A673 (cell line): Measurements from ENCODE around the gene GPC6. TPM values are rescaled to one million over a fixed set of nuclear protein-coding genes. Genes with fewer than 3 reads are reported as not detected.

ENCODE experiments used
- BruUV-seq: library from RNA; stranded (reverse); fragments of 400-500 nt; replicated peaks from 2 replicates; lab custom pipeline; 2021; lab: Mats Ljungman, UMichigan
- CTCF ChIA-PET: fragments of 300-600 bp; sonication (Branson Sonifier 250); formaldehyde crosslinking; loops from one replicate; lab custom pipeline; 2022; ENCODE audit warnings: antibody characterized with exemption; lab: Charles Lee
- POLR2A ChIA-PET: fragments of 300-600 bp; sonication (Branson Sonifier 250); formaldehyde crosslinking; loops from one replicate; lab custom pipeline; 2022; ENCODE audit warnings: antibody characterized with exemption; ENCODE audit not compliant: low non-redundant PET; lab: Charles Lee
- DNase-seq: peaks from one replicate; pipeline ENCODE4 v3.0.0-alpha.2; 2015; ENCODE audit warnings: low spot score
- H3K27ac ChIP-seq: fragments of 200-600 bp; sonication (generic); 2 replicates; pipeline ENCODE4 v1.5.1; 2016; ENCODE audit warnings: mixed run types, low read depth, mild to moderate bottlenecking, mixed read lengths, antibody characterized with exemption, low read length; ENCODE audit not compliant: poor library complexity, severe bottlenecking
- H3K27me3 ChIP-seq: fragments of 200-600 bp; sonication (generic); replicated peaks from 2 replicates; pipeline ENCODE4 v1.6.1; 2017; ENCODE audit warnings: mixed run types, low read depth, mild to moderate bottlenecking, mixed read lengths, antibody characterized with exemption, low read length; ENCODE audit not compliant: insufficient read depth, poor library complexity
- H3K36me3 ChIP-seq: fragments of 200-600 bp; sonication (generic); 2 replicates; pipeline ENCODE4 v1.6.1; 2016; ENCODE audit warnings: mixed run types, mild to moderate bottlenecking, mixed read lengths, antibody characterized with exemption, low read length; ENCODE audit not compliant: insufficient read depth, poor library complexity, severe bottlenecking
- H3K4me1 ChIP-seq: fragments of 200-600 bp; sonication (generic); 2 replicates; pipeline ENCODE4 v1.6.1; 2017; ENCODE audit warnings: mixed run types, mild to moderate bottlenecking, mixed read lengths, antibody characterized with exemption, low read length; ENCODE audit not compliant: insufficient read depth, poor library complexity, severe bottlenecking
- H3K4me3 ChIP-seq: fragments of 200-600 bp; sonication (generic); 2 replicates; pipeline ENCODE4 v1.5.1; 2016; ENCODE audit warnings: low read depth, mixed run types, mild to moderate bottlenecking, mixed read lengths, low read length; ENCODE audit not compliant: poor library complexity, severe bottlenecking
- H3K9me3 ChIP-seq: fragments of 200-600 bp; sonication (generic); 2 replicates; pipeline ENCODE4 v1.6.1; 2016; ENCODE audit warnings: mixed run types, low read depth, mild to moderate bottlenecking, mixed read lengths, antibody characterized with exemption, low read length; ENCODE audit not compliant: poor library complexity, severe bottlenecking
- CTCF ChIP-seq: fragments of 300-800, 200-600 bp; sonication (generic); conservative IDR thresholded peaks from 2 replicates; pipeline ENCODE4 v1.5.1; 2017; ENCODE audit warnings: low read depth, mild to moderate bottlenecking, antibody characterized with exemption, low read length, moderate library complexity, mixed read lengths
- EZH2 ChIP-seq: fragments of 200-600 bp; sonication (generic); IDR thresholded peaks from 2 replicates; pipeline ENCODE4 v1.6.1; 2017; ENCODE audit warnings: borderline replicate concordance, low read depth, mild to moderate bottlenecking, mixed read lengths, antibody characterized with exemption, low read length; ENCODE audit not compliant: poor library complexity, severe bottlenecking
- intact Hi-C: fragments of 100-400 bp; cut with micrococcal nuclease; formaldehyde crosslinking; loops from one replicate; pipeline ENCODE4 v1.10.0; 2022; ENCODE audit not compliant: unreplicated experiment
- total RNA-seq: library from RNA; stranded (reverse); gene quantifications from 2 replicates; pipeline ENCODE4 v1.2.3, GENCODE V29; 2021

GPC6 gene
- total RNA-seq, 1 experiment from 2014 or later: 23.3 TPM

DNA sequence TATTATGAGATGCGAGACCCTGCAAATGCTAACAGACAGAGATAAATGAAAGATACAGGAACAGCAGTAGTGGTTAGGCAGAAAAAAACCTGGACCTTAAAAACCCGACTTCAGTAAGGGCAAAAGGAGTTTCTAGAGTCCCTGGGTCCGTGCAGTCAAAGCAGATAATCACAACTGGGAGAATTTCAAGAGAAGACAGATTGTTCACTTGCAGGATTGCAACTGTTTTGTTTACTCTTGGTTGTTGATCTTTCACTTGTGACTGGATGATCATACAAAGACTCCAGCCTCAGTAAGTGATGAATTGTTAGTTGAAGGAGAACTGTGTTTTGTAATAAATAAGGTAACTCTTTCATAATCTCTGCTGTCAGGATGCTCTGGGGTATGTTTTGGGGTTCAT lies 135.1 kb downstream of the GPC6 start:
- Histone ChIP-seq H3K4me1 (peaks cover 17% of the 10 kb centered on the region), H3K4me3 (no peak overlapping the region), H3K9me3 (no peaks in the 10 kb centered on the region), H3K27me3 (no peaks in the 10 kb centered on the region), H3K27ac (no peak overlapping the region), H3K36me3 (no peaks in the 10 kb centered on the region)
- CTCF ChIA-PET: no interaction called here
- DNase-seq: no peak
- no TSS peak for BruUV-seq
- TF ChIP-seq CTCF: no peak
- TF ChIP-seq EZH2: no peak
- intact Hi-C loops: no loop called here
- POLR2A ChIA-PET: no interaction called here

GRCh38 chr13:93364166-93364565 lies 137.6 kb downstream of the GPC6 start:
- no peaks in the 10 kb centered on the region for H3K9me3 ChIP-seq
- H3K27me3 ChIP-seq: no peaks in the 10 kb centered on the region
- TF ChIP-seq CTCF (no peak), EZH2 (no peak)
- BruUV-seq: no TSS peak
- ChIA-PET POLR2A (no interaction called here), CTCF (no interaction called here)
- H3K27ac ChIP-seq: no peak overlapping the region
- no peaks in the 10 kb centered on the region for H3K36me3 ChIP-seq
- no peak for DNase-seq
- no peak overlapping the region for H3K4me3 ChIP-seq
- peaks cover 38% of the 10 kb centered on the region for H3K4me1 ChIP-seq
- intact Hi-C loops: no loop called here

DNA sequence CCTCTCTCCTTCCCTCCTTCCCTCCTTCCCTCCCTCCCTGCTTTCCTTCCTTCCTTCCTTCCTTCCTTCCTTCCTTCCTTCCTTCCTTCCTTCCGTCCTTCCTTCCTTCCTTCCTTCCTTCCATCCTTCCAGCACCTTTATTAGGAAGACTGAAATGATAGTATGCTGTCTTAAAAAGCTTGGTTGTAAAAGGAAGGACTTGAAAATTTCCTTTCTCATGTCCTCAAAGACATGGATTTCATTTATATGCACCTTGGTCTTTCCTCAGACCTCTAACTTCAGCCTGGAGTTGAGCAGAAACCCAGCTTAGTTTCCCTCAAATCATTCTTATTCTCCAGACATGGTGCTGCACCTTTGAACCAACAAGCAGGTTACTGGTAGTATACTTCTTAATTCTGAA lies 141.7 kb downstream of the GPC6 start:
- DNase-seq: peak; percentile 67
- H3K4me3 ChIP-seq: no peak overlapping the region
- peaks cover 46% of the 10 kb centered on the region for H3K4me1 ChIP-seq
- no TSS peak for BruUV-seq
- CTCF ChIA-PET: no interaction called here
- POLR2A ChIA-PET: interaction anchor here (0.6 kb wide), 3 partner anchors 33 to 613 kb away, joined by 3 to 15 read pairs (median 12); no protein-coding TSS in a partner anchor
- no peaks in the 10 kb centered on the region for H3K27me3 ChIP-seq
- TF ChIP-seq EZH2 (no peak), CTCF (no peak)
- peak overlapping the region; percentile 76 for H3K27ac ChIP-seq
- no peaks in the 10 kb centered on the region for H3K9me3 ChIP-seq
- intact Hi-C loops: loop anchor here (1.0 to 5.0 kb wide), 3 partner anchors 121 to 666 kb away; partner anchors contain the start of gene GPC6
- no peaks in the 10 kb centered on the region for H3K36me3 ChIP-seq
